Measurements from ENCODE around the gene ILKAP.

Gene ILKAP

DNA sequence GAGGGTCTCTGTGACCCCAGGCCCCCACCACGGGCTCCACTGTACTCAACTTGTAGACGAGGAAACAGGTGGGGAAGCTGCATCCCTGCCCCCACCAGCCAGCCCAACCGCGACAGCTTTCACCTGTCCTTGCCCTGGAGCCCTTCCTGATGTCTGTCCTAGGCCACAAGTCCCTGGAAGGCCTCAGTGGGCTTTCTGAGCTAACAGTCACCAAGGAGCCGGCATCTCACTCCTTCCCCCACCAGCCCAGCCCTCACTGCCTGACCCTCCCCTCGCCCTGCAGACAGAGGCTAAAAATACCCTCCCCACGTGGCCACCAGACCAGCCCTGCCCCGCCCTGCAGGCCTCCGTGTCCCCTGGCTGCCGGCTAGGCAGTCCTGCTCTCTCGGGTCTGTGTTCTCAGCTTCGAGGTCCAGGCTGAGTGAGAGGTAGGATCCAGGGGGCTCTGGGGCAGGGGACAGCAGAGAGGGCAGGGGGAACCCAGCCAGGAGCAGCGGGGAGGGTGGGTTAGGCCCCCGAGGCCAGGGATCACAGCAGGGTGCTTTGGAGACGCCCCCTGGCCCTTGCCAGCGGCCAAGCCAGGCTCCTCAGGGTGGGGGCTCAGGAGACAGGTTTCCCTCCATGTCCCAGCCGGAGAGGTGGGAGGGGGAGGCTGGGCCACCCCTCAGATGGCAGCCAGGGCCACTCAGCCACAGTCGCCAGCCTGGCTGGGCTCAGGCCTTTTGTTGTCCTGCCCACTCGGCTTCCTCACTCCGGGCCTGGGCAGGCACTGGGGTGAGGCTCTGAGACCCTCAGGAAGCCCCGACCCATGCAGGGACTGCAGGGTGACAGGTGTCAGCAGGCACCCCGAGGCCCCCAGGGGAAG lies 64.9 kb downstream of the ILKAP start, which contains the start of gene KLHL30:
Gene KLHL30 (plus strand): TSS at position 338 of the 865 bp plus-strand sequence. CDS start 2,087 bp downstream, outside the sequence.
- TF ChIP-seq, protein P1, sequence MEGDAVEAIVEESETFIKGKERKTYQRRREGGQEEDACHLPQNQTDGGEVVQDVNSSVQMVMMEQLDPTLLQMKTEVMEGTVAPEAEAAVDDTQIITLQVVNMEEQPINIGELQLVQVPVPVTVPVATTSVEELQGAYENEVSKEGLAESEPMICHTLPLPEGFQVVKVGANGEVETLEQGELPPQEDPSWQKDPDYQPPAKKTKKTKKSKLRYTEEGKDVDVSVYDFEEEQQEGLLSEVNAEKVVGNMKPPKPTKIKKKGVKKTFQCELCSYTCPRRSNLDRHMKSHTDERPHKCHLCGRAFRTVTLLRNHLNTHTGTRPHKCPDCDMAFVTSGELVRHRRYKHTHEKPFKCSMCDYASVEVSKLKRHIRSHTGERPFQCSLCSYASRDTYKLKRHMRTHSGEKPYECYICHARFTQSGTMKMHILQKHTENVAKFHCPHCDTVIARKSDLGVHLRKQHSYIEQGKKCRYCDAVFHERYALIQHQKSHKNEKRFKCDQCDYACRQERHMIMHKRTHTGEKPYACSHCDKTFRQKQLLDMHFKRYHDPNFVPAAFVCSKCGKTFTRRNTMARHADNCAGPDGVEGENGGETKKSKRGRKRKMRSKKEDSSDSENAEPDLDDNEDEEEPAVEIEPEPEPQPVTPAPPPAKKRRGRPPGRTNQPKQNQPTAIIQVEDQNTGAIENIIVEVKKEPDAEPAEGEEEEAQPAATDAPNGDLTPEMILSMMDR (IDR thresholded peaks at IDR 0.05; ENCODE audit: low read depth, low read length) = no peak
- no peak within 1 kb of the TSS for H3K4me3 ChIP-seq (ENCODE audit: low read depth, low read length)

DNA sequence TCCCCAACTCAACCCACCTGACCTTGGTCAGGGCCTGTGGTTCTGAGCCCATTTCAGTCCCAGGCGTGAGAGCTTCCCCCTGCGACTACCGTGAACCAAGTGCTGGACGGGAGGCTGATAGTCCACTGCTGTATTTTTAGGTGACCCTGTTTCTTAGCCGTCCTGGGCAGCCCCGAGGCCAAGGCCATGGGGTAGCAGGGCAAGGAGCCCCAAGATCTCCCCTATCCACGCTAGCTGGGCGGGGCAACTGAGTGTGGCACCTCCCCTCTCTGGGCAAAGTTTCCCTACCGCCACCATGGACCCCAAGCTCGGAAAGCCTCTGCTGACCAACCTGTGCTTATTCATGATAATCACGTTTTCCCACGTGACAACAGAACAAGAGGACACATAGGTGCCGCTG lies 65.6 kb downstream of the ILKAP start:
- no peak overlapping the region for H3K4me3 ChIP-seq (ENCODE audit: low read depth, low read length)
- TF ChIP-seq, protein P1 (IDR thresholded peaks at IDR 0.05; ENCODE audit: low read depth, low read length) = no peak

DNA sequence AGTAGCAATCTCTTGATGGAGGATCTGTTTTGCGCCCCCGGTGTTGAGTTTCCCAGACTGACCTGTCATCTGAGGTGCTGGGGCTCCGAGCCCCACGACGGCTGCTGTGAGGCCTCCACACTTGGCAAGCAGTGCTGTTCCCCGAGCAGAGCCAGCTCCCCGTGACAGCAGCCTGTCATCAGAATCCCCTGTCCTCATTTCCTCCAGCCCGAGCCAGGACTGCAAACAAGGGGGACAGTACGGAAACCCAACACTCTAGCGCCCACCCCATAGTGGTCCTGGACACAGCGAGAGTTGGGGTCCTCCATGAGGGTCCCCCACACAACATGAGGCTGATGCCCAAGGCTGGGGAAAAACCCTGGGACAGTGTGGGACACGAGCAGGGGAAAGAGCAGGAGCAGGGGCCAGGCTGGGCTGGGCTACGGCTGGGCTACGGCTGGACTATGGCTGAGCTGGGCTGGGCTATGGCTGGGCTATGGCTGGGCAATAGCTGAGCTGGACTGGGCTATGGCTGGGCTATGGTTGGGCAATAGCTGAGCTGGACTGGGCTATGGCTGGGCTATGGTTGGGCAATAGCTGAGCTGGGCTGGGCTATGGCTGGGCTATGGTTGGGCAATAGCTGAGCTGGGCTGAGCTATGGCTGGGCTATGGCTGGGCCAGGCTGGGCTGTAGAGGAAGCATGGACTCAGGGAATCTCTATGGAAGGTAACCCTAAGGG lies 66.5 kb downstream of the ILKAP start:
- no peak overlapping the region for H3K4me3 ChIP-seq (ENCODE audit: low read depth, low read length)
- TF ChIP-seq, protein P1 (IDR thresholded peaks at IDR 0.05; ENCODE audit: low read depth, low read length) = no peak

DNA sequence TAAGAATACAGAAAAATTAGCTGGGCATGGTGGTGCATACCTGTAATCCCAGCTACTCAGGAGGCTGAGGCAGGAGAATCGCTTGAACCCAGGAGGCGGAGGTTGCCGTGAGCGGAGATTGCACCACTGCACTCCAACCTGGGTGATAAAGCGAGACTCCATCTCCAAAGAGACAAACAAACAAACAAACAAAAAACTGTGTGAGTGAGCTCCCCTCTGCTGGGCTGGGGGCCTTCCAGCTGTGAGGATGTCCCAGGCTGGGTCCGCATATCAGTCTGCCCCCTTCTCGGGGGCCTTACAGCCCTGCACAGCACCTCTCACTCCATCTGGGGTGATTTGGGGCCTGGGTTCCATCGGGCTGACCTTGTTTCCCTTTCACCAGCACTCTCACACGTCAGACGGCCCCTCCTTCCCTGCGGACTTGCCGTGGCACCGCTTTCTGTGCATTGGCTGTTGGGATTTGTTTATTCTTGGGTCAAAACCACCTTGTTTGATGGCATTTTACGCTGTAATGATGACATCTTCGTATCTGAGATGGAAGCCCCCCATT lies 67.8 kb downstream of the ILKAP start:
- H3K4me3 ChIP-seq (ENCODE audit: low read depth, low read length) = no peak overlapping the region
- TF ChIP-seq, protein P1 (IDR thresholded peaks at IDR 0.05; ENCODE audit: low read depth, low read length) = no peak

DNA sequence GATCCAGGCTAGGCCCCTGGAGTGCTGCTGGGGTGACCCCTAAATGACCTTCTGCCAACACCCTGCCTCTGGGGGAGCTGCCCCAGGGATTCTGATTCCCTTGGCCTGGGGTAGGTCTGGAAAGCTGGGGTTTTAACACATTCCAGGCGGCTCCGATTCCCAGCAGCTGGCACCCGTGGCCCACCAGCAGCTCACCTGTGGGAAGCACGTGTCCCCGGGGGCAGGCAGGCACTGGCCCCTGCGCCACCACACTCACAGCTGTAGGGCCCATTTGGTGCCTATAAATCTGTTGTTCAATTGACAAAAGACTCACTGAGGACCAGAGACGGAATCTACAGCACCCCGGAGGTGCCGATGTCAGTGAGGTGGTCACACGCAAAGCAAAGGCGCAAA lies 69.1 kb downstream of the ILKAP start:
- TF ChIP-seq, protein P1 (IDR thresholded peaks at IDR 0.05; ENCODE audit: low read depth, low read length) = no peak
- no peak overlapping the region for H3K4me3 ChIP-seq (ENCODE audit: low read depth, low read length)

DNA sequence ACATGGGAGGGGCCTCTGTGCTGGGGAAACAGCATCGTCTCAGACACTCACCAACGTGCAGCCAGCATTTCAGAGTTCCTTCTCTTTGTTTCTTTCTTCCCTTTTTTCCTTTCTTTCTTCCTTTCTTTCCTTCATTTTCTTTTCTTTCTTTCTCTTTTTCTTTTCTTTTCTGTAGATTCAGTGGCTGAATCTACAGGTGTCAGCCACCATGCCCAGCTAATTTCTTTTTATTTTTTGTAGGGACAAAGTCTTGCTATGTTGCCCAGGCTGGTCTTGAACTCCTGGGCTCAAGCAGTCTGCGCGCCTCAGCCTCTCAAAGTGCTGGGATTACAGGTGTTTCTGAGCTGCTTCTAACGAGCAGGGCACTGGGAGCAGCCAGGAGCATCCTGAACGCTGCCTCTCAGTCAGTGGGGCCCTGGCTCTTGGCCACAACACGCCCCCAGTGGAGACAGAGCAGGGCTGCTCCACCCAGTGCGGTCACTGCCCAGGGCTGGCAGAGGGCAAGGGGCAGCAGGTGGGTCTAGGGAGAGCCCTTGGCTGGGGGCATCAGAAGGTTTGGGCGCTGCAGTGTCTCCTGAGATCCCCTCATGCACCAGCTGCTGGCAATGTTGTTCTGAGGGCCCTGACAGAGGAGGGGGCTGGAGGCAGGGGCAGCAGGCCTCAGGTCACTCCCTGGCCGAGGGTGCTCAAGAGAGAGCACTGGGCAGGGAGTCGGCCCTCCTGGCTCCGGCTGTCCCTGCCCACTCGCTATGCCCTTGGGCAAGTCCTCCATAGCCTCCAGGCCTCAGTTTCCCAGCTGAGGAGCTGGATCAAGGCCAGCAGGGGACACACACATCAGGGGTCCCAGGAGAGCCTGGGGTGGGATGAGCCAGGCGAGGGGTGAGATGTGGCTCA lies 69.7 kb downstream of the ILKAP start:
- H3K4me3 ChIP-seq (ENCODE audit: low read depth, low read length) = no peak overlapping the region
- TF ChIP-seq, protein P1 (IDR thresholded peaks at IDR 0.05; ENCODE audit: low read depth, low read length) = no peak

Data from WI38 (cell line).